HS-27A (cell line): ENCODE data around the gene HSD17B7.
"Not testable (repeated sequence)": the region's sequence is repeated elsewhere in the genome, so short reads cannot be mapped to it uniquely, and the experiment has no call there.

Source experiments
- DNase-seq: peaks from one replicate; pipeline ENCODE4 v3.0.0-alpha.2; 2012; ENCODE audit warnings: low read depth, missing footprints

Gene HSD17B7

GRCh38 chr1:162807503-162807902 is 17.0 kb downstream of the HSD17B7 start:
- DNase-seq = not testable (repeated sequence)

GRCh38 chr1:162812357-162812756 is 21.9 kb downstream of the HSD17B7 start:
- DNase-seq = not testable (repeated sequence)

- not testable (repeated sequence) for DNase-seq
These were observed 27.6 kb downstream of the HSD17B7 start for GRCh38 chr1:162818136-162818535.

GRCh38 chr1:162818666-162819065 is 28.2 kb downstream of the HSD17B7 start:
- DNase-seq = not testable (repeated sequence)

- DNase-seq = no peak
These were observed 32.1 kb downstream of the HSD17B7 start for GRCh38 chr1:162822391-162823200.

GRCh38 chr1:162823231-162823630 is 32.7 kb downstream of the HSD17B7 start:
- DNase-seq = no peak

GRCh38 chr1:162823771-162824525 is 33.4 kb downstream of the HSD17B7 start:
- DNase-seq = no peak

- no peak for DNase-seq
These were observed 38.8 kb downstream of the HSD17B7 start for GRCh38 chr1:162829268-162829667.

- DNase-seq = no peak
These were observed 42.0 kb downstream of the HSD17B7 start for GRCh38 chr1:162832470-162832869.

- no peak for DNase-seq
These were observed 44.8 kb downstream of the HSD17B7 start for GRCh38 chr1:162835157-162835899.

- no peak for DNase-seq
These were observed 48.4 kb downstream of the HSD17B7 start for GRCh38 chr1:162838863-162839262.

GRCh38 chr1:162840250-162840839 is 49.8 kb downstream of the HSD17B7 start:
- DNase-seq = no peak

- DNase-seq = no peak
These were observed 53.7 kb downstream of the HSD17B7 start for GRCh38 chr1:162844153-162844552.

- no peak for DNase-seq
These were observed 56.0 kb downstream of the HSD17B7 start for GRCh38 chr1:162846256-162847212.

GRCh38 chr1:162847839-162848453 is 57.4 kb downstream of the HSD17B7 start:
- DNase-seq = no peak

- no peak for DNase-seq
These were observed 59.2 kb downstream of the HSD17B7 start for GRCh38 chr1:162849711-162850110.

GRCh38 chr1:162851341-162851740 is 60.8 kb downstream of the HSD17B7 start:
- DNase-seq = no peak

- peak; percentile 66 for DNase-seq
These were observed 63.9 kb downstream of the HSD17B7 start for GRCh38 chr1:162854245-162854882.

- peak; percentile 75 for DNase-seq
These were observed 65.1 kb downstream of the HSD17B7 start for GRCh38 chr1:162855461-162856150.
